Measurements from ENCODE around the gene DNAH2. TPM values are rescaled to one million over a fixed set of nuclear protein-coding genes. Genes with fewer than 3 reads are reported as not detected.

Gene DNAH2
- total and polyA plus RNA-seq, 2 of the 8 experiments (the other 6 are each of a cell fraction or from before 2014, with no cell fraction given): 0.13 to 0.18 TPM

GRCh38 chr17:7834957-7835813 lies 117.6 kb downstream of the DNAH2 start:
- Histone ChIP-seq H3K23ac (ENCODE audit: insufficient read length) (no peak overlapping the region), H2BK15ac (ENCODE audit: low read length) (no peak overlapping the region), H3K4ac (replicated peaks; ENCODE audit: insufficient read length, low read depth, low read length) (no peak overlapping the region), H3K9ac (replicated peaks in 1 of 4; ENCODE audit: extremely low read depth in 1 of 4, low read depth in 3 of 4, low read length in 3 of 4) (peak overlapping the region in 3 of 4 experiments; percentile 63 to 75 (median 66); a peak in 4 of 7 replicates), H3K18ac (ENCODE audit: extremely low read depth, low read length) (peak overlapping the region; percentile 60; the same call in 1 of the 2 replicates), H3K9me3 (ENCODE audit: insufficient read depth in 2 of 2, low read depth in 1 of 2, low read length in 1 of 2) (no peaks in the 10 kb centered on the region), H2AFZ (ENCODE audit: low read length) (no peak overlapping the region), H3K79me2 (ENCODE audit: control insufficient read depth in 1 of 2, insufficient read depth in 2 of 2, low read length in 2 of 2) (no peaks in the 10 kb centered on the region), H4K20me1 (replicated peaks in 1 of 2; ENCODE audit: control insufficient read depth in 1 of 2, insufficient read depth in 2 of 2, low read length in 2 of 2) (peaks cover 0 to 14% of the 10 kb centered on the region in 2 experiments), H3K14ac (ENCODE audit: insufficient read length) (no peak overlapping the region), H3K23me2 (ENCODE audit: low read depth, low read length) (peaks cover 25% of the 10 kb centered on the region), H2BK120ac (replicated peaks; ENCODE audit: low read depth, low read length) (no peak overlapping the region), H4K8ac (ENCODE audit: extremely low read depth, insufficient read depth, low read length) (no peak overlapping the region), H2BK20ac (ENCODE audit: low read length) (no peak overlapping the region), H3K4me2 (ENCODE audit: insufficient read depth in 1 of 2, low read depth in 2 of 2, low read length in 2 of 2) (peak overlapping the region; percentile 84 to 93), H4K5ac (ENCODE audit: insufficient read length, low read depth, low read length) (peak overlapping the region; percentile 77), H2BK12ac (ENCODE audit: low read depth, low read length) (0 out of 2 replicates have a peak overlapping the region, but pooled peaks have one; percentile 60), H3K27me3 (replicated peaks in 1 of 4; ENCODE audit: control insufficient read depth in 3 of 4, extremely low read depth in 1 of 4, insufficient read depth in 3 of 4, low read length in 3 of 4) (peaks cover 11 to 56% (median 47%) of the 10 kb centered on the region in 4 experiments), H3K56ac (replicated peaks; ENCODE audit: insufficient read length, low read depth, low read length) (no peak overlapping the region), H3K4me1 (replicated peaks in 1 of 4; ENCODE audit: control insufficient read depth in 3 of 4, insufficient read depth in 4 of 4, low read length in 3 of 4) (peaks cover 5 to 24% (median 14%) of the 10 kb centered on the region in 4 experiments), H3K4me3 (ENCODE audit: extremely low read depth in 1 of 4, insufficient read depth in 2 of 4, low read depth in 3 of 4, low read length in 4 of 4) (peak overlapping the region; percentile 70 to 77 (median 74)), H3K27ac (ENCODE audit: low read depth, low read length) (peak overlapping the region; percentile 85), H3K36me3 (ENCODE audit: control insufficient read depth in 2 of 4, insufficient read depth in 4 of 4, low read length in 3 of 4) (no peaks in the 10 kb centered on the region), H2BK5ac (ENCODE audit: low read depth, low read length) (peak overlapping the region; percentile 84; the same call in 1 of the 2 replicates), H2AK5ac (ENCODE audit: low read depth, low read length) (no peak overlapping the region), H4K91ac (replicated peaks; ENCODE audit: insufficient read length, low read length) (no peak overlapping the region), H3K79me1 (ENCODE audit: low read depth, low read length) (no peaks in the 10 kb centered on the region)
- DNase-seq (ENCODE audit: low read depth in 1 of 2, low spot score in 2 of 2) (peak; percentile 89 to 97), FAIRE-seq (peak; percentile 70)
- POLR2A ChIA-PET (ENCODE audit: partially characterized antibody): interaction anchor here (0.8 to 4.6 kb wide), 12 partner anchors 8 to 227 kb away, joined by 3 to 33 read pairs (median 4); partner anchors contain the start of genes EFNB3, NAA38 and TMEM88
- 1% methylated on average over 35 of the region's 69 CpGs; no CpG with 5 or more reads in 1 of the 2 experiments for WGBS, 2 experiments (ENCODE audit: extremely low coverage in 1 of 2, insufficient coverage in 1 of 2, insufficient read length in 1 of 2, insufficient replicate concordance in 2 of 2, low coverage in 1 of 2, low lambda C conversion rate in 2 of 2, missing lambda C conversion rate in 1 of 2)
- CTCF ChIA-PET (ENCODE audit: partially characterized antibody): interaction anchor here (0.7 to 5.9 kb wide), 17 partner anchors 8 to 179 kb away, joined by 3 to 44 read pairs (median 4); partner anchors contain the start of genes NAA38, RNF227 and TP53
- TF ChIP-seq RBBP5 (IDR thresholded peaks at IDR 0.05; ENCODE audit: borderline replicate concordance, low read depth, low read length) (0 out of 2 replicates have a peak, but pooled peaks have one; percentile 35), NRF1 (IDR thresholded peaks at IDR 0.05; ENCODE audit: low read depth, low read length) (peak; percentile 51), ZNF274 (IDR thresholded peaks at IDR 0.05; ENCODE audit: borderline replicate concordance, extremely low read depth, low read length) (no peak), RXRA (IDR thresholded peaks at IDR 0.05; ENCODE audit: insufficient read depth, low read depth, low read length) (no peak), RFX5 (IDR thresholded peaks at IDR 0.05; ENCODE audit: borderline replicate concordance, low read depth, low read length) (0 out of 2 replicates have a peak, but pooled peaks have one; percentile 45), RAD21 (IDR thresholded peaks at IDR 0.05 in 1 of 2, conservative IDR thresholded peaks at IDR 0.05 in 1 of 2; ENCODE audit: low read depth in 2 of 2, low read length in 2 of 2) (peak; percentile 49 to 62; a peak in 3 of 4 replicates), EGR1 (IDR thresholded peaks at IDR 0.05; ENCODE audit: borderline replicate concordance, low read depth, low read length) (no peak), CBX5 (IDR thresholded peaks at IDR 0.05; ENCODE audit: low read depth, low read length) (no peak), SUZ12 (IDR thresholded peaks at IDR 0.05; ENCODE audit: low read length) (no peak), TCF12 (IDR thresholded peaks at IDR 0.05; ENCODE audit: low read depth, low read length) (no peak)
